HG03521 (cell line): ENCODE results near the gene HMGCL.
"Not testable (repeated sequence)": the region's sequence is repeated elsewhere in the genome, so short reads cannot be mapped to it uniquely, and the experiment has no call there.

Experiments
- ATAC-seq: cut with Tn5 transposase; IDR thresholded peaks from one replicate; pipeline ENCODE4 v1.9.1; 2021; ENCODE audit warnings: mild to moderate bottlenecking, moderate library complexity; ENCODE audit not compliant: unreplicated experiment

Gene HMGCL

GRCh38 chr1:23825076-23825761 lies at the start of gene HMGCL:
HMGCL (minus strand) TSS chr1:23825429; CDS start chr1:23825415, 14 bp downstream.
- peak; percentile 81 for ATAC-seq

DNA sequence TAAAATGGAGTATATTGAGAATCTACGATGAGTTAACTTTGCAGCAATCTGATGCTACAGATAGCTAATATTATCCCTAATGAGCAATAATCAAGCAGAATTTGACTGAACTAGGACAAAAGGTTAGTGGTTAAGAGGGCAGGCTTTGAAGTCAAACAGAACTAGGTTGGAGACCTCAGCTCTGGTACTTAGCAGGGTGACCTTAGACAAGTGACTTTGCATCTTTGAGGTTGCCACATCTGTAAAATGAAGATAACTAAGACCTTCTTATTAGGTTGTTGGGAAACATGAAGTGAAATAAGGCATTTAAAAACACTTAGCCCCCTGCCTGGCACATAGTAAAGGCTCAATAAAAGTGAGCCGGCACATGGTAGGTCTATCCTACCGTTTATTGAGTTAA lies 47.2 kb upstream of the HMGCL start:
- ATAC-seq: no peak

DNA sequence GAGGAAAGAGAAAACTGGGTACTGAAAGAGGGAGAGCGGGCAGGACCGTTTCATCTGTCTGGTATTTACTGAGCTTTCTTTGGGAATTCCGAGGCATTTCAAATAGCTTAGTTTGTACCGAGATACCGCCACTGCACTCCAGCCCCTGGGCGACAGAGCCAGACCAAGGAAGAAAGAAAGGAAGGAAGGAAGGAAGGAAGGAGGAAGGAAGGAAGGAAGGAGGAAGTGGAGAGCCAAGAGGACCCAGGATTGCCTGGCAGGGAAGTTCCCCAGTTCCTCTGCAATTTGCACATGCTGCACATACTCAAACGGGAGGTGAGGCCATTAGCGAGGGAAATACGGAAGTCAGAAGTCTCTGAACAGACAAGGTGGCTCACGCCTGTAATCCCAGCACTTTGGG lies 43.8 kb upstream of the HMGCL start:
- no peak for ATAC-seq

DNA sequence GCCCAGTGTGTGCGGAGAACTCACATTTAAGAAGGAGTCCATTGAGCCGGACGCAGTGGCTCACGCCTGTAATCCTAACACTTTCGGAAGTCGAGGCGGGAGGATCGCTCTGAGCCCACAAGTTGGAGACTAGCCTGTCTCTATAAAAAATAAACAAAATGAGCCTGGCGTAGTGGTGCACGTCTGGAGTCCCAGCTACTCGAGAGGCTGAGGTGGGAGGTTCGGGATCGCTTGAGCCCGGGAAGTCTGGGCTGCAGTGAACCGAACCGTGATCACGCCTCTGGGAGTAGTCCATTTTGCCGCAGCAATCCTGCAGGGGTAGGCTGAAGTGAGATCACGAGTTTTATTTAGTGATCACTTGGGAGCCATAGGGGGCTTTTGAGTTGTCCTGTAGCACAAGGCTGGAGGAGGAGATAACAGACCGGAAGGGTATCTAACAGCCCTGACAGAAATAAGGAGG lies 43.4 kb upstream of the HMGCL start:
- ATAC-seq: peak; percentile 5

DNA sequence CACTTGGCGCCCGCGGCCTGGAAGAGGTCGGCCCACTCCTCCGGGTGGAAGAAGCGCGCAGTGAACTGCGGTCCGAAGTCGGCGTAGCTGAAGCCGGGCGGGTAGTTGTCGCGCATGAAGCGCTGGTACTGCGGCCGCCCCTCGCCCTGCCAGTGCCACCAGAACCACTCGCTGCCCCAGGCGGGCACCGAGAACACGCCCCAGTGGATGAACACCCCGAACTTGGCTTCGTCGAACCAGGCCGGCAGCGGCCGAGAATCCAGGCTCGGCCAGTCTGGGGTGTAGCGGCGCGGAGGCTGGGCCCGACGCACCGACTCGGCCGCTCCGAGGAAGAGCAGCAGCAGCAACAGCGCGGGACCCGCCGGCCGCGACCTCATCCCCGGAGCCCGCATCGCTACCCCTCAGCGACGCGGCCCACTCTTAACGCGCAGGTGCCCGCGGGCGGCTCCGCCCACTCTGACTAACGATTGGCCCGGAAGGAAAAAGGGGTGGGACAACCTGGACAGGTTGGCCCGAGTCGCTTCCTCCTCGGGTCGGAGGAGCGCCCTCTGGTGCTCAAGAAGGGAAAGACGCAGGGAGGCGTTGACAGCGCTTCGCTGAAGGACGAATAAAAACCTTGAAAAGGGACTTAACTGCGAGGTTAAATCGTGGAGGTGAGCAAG lies 42.8 kb upstream of the HMGCL start, which contains the start of gene FUCA1:
Gene FUCA1 (minus strand): TSS at position 396 of the 662 bp plus-strand sequence. CDS start 4 bp downstream, at position 392.
- peak; percentile 89 for ATAC-seq

- no peak for ATAC-seq
Observed at GRCh38 chr1:23867542-23867894, 42.3 kb upstream of the HMGCL start.

DNA sequence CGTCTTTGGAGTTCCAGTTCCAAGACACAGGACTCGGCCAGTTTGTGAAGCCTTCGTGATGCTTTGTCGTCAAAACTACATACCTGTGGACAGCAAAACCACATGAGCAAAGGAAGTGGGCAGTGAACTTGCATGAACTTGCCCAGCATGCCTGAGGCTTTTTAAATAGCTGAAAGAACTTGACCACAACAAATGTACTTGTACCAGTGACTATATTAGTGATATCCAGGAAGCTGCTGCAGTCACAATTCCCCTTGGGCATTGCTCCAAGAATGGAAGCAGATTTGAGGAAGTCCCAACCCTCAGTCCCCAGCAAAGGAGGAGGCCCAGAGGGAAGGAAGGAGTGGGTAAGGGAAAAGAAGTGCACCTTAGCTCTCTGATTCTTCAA lies 40.3 kb upstream of the HMGCL start:
- ATAC-seq: no peak

DNA sequence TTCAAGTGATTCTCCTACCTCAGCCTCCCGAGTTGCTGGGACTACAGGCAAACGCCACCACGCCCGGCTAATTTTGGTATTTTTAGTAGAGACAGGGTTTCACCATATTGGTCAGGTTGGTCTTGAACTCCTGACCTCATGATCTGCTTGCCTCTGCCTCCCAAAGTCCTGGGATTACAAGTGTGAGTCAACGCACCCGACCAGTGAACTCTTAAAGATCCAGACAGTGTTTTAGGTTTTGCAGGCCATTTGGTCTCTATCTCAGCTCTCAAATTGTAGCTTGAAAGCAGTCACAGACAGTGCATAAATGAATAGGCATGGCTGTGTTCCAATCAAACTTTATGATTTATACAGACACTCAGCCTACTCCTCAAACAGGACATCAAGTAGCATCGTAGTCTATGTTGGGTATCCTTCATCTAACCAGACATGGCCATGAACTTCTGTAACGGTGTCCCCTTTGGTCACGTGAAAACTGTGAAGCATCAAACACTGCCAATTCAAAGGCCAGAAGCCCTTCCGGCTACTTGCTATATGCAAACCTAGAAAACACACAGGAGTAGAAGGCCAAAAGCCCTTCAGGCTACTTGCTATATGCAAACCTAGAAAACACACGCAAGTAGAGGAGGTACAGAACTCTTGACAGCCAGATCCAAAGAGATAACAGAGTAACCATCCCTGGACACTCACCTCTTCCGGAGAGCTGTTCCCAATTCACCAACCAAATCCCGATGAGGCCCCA lies 39.7 kb upstream of the HMGCL start:
- no peak for ATAC-seq

DNA sequence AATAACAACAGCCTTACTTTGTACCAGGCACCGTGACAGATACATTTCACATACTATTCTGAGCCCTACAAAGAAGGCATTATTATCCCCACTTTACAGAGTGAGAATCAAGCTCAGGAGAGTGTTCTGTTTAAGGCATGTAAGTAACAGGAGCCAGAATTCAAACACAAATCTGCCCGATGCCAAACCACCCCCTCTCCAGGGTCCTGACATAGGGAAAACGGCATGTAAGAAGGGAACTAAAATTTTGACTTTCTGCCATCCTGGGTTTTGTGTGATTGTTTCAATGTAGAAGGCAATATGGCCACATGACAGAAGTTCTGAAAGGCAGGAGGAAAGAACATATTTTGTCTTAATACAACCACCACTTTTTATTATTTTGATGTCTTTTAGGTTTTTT lies 37.4 kb upstream of the HMGCL start:
- no peak for ATAC-seq

- ATAC-seq: no peak
Observed at GRCh38 chr1:23854568-23854967, 29.3 kb upstream of the HMGCL start.

GRCh38 chr1:23853124-23853523 lies 27.9 kb upstream of the HMGCL start:
- ATAC-seq: not testable (repeated sequence)

DNA sequence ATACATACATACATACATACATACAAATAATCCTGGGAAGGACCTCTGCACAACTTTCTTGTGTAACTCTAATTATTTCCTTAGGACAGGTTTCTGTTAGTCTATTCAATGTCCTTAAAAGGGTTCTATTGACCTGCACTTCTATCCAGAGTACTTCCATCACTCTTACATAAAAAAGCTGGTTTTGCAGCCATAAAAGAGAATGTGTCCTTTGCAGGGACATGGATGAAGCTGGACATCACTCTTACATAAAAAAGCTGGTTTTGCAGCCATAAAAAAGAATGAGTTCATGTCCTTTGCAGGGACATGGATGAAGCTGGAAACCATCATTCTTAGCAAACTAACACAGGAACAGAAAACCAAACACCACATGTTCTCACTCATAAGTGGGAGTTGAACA lies 26.2 kb upstream of the HMGCL start:
- ATAC-seq: not testable (repeated sequence)

- no peak for ATAC-seq
Observed at GRCh38 chr1:23848673-23849616, 23.7 kb upstream of the HMGCL start.

DNA sequence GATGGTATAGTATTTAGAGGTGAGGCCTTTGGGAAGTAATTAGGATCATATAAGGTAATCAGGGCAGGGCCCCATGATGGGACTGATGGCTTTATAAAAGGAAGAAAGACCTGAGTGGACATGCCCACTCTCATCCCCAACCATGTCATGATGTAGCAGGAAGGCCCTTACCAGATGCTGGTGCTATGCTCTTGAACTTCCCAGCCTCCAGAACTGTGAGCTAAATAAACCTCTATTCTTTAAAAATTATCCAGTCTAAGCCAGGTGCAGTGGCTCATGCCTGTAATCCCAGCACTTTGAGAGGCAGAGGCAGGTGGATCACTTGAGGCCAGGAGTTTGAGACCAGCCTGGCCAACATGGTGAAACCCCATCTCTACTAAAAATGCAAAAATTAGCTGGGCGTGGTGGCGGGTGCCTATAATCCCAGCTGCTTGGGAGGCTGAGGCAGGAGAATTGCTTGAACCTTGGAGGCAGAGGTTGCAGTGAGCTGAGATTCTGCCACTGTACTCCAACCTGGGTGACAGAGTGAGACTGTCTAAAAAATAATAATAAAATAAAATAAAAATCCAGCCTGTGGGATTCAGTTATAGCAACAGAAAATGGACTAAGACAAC lies 22.4 kb upstream of the HMGCL start:
- ATAC-seq: not testable (repeated sequence)

DNA sequence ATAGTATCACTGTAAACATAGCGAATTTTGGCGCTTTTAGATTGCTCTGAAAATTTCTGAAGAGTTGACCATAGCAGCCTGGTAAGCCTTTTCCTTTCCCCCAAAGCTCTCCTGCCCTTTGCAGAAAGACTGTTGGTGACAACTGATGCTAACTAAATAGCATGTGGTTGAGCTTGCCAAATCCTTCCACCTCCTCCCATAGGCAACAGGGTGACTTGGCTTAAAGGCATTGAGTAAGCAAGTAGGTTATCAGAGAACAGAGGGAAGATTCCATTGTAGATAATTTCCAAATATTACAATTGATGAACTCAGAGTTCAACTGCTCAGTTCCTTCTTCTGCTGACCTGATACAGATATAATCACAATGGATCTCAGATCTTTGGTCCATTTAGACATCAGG lies 19.9 kb upstream of the HMGCL start:
- ATAC-seq: no peak

DNA sequence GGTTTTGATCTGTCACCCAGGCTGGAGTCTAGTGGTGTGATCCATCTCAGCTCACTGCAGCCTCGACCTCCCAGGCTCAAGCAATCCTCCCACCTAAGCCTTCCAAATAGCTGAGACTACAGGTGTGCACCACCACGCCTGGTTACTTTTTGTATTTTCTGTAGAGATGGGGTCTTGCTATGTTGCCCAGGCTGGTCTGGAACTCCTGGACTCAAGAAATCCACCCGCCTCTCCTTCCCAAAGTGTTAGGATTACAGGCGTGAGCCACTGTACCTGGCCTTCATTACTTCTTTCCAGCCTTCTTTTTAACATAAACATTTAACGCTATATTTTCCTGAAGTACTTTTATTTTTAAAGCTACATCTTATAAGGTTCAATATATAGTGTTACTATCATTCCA lies 18.4 kb upstream of the HMGCL start:
- ATAC-seq: no peak

DNA sequence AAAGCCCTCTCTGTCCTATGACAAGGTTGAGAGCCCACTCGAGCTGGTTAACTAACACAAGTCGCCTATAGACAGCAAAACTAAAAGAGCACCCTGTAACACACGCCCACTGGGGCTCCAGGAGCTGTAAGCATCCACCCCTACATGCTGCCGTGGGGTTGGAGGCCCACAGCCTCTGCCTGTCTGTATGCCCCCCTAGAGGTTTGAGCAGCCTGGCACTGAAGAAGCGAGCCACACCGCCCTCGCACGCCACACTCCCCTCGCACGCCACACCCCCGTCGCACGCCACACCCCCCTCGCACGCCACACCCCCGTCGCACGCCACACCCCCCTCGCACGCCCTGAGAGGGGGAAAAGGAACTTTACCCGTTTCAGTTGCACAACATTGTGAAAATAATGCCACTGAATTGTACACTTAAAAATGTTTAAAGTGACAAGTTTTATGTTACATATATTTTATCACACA lies 13.2 kb upstream of the HMGCL start:
- peak; percentile 65 for ATAC-seq

DNA sequence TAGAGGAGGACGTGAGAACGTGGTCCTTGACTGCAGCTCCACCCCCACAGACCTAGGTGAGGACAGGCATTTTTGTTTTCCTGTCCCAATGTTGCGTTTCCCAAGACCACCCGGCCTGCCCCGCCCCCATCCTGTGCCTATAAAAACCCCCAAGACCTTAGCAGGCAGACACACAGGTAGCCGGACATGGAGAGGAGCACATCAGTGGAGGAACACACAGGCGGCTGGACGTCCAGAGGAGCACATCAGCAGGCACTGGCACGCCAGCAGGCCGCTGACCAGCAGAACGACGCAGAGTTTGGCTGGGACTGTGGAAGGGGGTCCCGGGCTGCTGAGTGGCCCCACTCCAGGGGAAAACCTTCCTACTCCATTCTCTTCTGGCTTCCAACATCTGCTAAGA lies 12.7 kb upstream of the HMGCL start:
- no peak for ATAC-seq

DNA sequence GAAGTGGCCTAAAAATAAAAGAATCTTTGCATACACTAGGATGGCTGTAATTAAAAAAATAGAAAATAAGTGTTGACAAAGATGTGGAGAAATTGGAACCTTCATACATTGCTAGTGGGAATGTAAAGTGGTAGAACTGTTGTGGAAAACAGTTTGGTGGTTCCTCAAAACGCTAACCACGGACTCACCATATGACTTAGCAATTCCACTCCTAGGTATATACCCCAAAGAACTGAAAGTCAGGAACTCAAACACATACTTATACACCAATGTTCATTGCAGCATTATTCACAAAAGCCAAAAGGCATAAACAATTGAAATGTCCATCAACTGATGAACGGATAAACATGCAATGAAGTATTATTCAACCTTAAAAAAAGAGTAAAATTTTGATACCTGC lies 10.8 kb upstream of the HMGCL start:
- ATAC-seq: no peak

- not testable (repeated sequence) for ATAC-seq
Observed at GRCh38 chr1:23834156-23834555, 8.9 kb upstream of the HMGCL start.
